ENCODE measurements around the gene TMEM272. TPM values are rescaled to one million over a fixed set of nuclear protein-coding genes. Genes with fewer than 3 reads are reported as not detected.

Gene TMEM272
- total and polyA plus RNA-seq, 9 of the 15 experiments (the other 6 are each of a cell fraction or from before 2014, with no cell fraction given), result 0.04 to 0.16 (median 0.06) TPM; not detected in 2

DNA sequence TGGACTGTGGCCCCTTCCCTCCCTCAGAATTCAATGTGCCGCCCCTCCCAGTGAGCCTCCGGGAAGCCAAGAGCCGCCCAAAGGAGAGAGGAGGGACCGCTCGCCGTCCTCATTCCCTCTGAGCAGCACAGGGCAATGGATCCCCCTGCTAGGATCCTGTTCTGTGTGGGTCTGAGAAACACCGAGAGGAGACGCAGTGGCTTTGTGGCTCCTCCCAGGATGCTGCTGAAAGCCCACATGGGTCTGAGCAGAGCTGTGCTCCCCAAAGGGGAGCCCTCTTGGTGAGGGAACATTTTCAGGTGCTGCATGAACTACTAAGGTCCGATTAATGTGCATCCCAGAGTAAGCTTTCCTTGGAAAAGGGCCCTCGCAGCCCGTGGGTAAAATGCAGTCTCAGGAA, 71.5 kb downstream of the TMEM272 start:
- ATAC-seq, result no peak

More for the DNA sequence above, 71.5 kb downstream of the TMEM272 start:
- H3K27me3 ChIP-seq (ENCODE audit: control insufficient read depth in 2 of 2, insufficient read depth in 2 of 2, low read length in 2 of 2), result peaks cover 0 to 14% of the 10 kb centered on the region in 2 experiments; a peak in 3 of 5 replicates
- H3K4me1 ChIP-seq (replicated peaks in 1 of 2; ENCODE audit: control insufficient read depth in 2 of 2, insufficient read depth in 2 of 2, low read length in 2 of 2), result peaks cover 0 to 3% of the 10 kb centered on the region in 2 experiments; a peak in 2 of 5 replicates
- CTCF ChIA-PET (ENCODE audit: low intra/inter-chr PET ratio), result no interaction called here
- H4K20me1 ChIP-seq (replicated peaks; ENCODE audit: control insufficient read depth, insufficient read depth, low read length), result no peaks in the 10 kb centered on the region
- H3K79me2 ChIP-seq (ENCODE audit: control insufficient read depth, insufficient read depth, low read length), result no peaks in the 10 kb centered on the region
- DNase-seq (ENCODE audit: extremely low read depth in 1 of 4, low spot score in 3 of 4), result no peak
- WGBS (ENCODE audit: insufficient coverage, low coverage, missing lambda C conversion rate), result 5% methylated on average over 3 of the region's 11 CpGs
- no peaks in the 10 kb centered on the region for H3K9me3 ChIP-seq (replicated peaks; ENCODE audit: control insufficient read depth, insufficient read depth, low read depth, low read length)
- in situ Hi-C loops (cut with MboI) (no loop called here), intact Hi-C loops (cut with micrococcal nuclease) (no loop called here)
- H3K9ac ChIP-seq (ENCODE audit: insufficient read depth in 1 of 2, low read depth in 2 of 2, low read length in 2 of 2), result no peak overlapping the region
- no peak overlapping the region for H2AFZ ChIP-seq (ENCODE audit: low read depth, low read length)
- BruUV-seq (replicated peaks), result no TSS peak
- POLR2A ChIA-PET, result no interaction called here
- H3K4me2 ChIP-seq (ENCODE audit: insufficient read depth, low read length), result no peak overlapping the region
- no peak overlapping the region for H3K27ac ChIP-seq (ENCODE audit: extremely low read depth, low read depth, low read length)
- H3K9me1 ChIP-seq (ENCODE audit: control insufficient read depth, insufficient read depth, low read length), result no peaks in the 10 kb centered on the region
- FAIRE-seq, result no peak
- H3K36me3 ChIP-seq (ENCODE audit: control insufficient read depth, insufficient read depth, low read length), result no peaks in the 10 kb centered on the region
- TF ChIP-seq ZNF121 (CRISPR knock-in tag; conservative IDR thresholded peaks at IDR 0.05), result no peak
- TF ChIP-seq ZKSCAN8 (CRISPR knock-in tag; IDR thresholded peaks at IDR 0.05), result no peak
- no peak for TF ChIP-seq ELF2 (CRISPR knock-in tag; IDR thresholded peaks at IDR 0.05)
- no peak for TF ChIP-seq BRF1 (IDR thresholded peaks at IDR 0.05; ENCODE audit: borderline replicate concordance, extremely low read depth, insufficient read length)
- no peak for TF ChIP-seq RBFOX2 (IDR thresholded peaks at IDR 0.05; ENCODE audit: low read depth, low read length)
- TF ChIP-seq ZNF436 (CRISPR knock-in tag; IDR thresholded peaks at IDR 0.05), result no peak
- TF ChIP-seq ZKSCAN3 (CRISPR knock-in tag; IDR thresholded peaks at IDR 0.05), result no peak
- no peak for TF ChIP-seq EHMT2 (IDR thresholded peaks at IDR 0.05)
- no peak for TF ChIP-seq ASH1L (IDR thresholded peaks at IDR 0.05; ENCODE audit: borderline replicate concordance, low read depth, partially characterized antibody)
- TF ChIP-seq ZNF75A (CRISPR knock-in tag; IDR thresholded peaks at IDR 0.05), result no peak
- TF ChIP-seq SUPT5H (IDR thresholded peaks at IDR 0.05), result no peak
- TF ChIP-seq, protein P1, sequence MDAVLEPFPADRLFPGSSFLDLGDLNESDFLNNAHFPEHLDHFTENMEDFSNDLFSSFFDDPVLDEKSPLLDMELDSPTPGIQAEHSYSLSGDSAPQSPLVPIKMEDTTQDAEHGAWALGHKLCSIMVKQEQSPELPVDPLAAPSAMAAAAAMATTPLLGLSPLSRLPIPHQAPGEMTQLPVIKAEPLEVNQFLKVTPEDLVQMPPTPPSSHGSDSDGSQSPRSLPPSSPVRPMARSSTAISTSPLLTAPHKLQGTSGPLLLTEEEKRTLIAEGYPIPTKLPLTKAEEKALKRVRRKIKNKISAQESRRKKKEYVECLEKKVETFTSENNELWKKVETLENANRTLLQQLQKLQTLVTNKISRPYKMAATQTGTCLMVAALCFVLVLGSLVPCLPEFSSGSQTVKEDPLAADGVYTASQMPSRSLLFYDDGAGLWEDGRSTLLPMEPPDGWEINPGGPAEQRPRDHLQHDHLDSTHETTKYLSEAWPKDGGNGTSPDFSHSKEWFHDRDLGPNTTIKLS (IDR thresholded peaks at IDR 0.05; ENCODE audit: borderline replicate concordance, low read depth), result no peak
- TF ChIP-seq ZNF507 (tag; conservative IDR thresholded peaks at IDR 0.05), result no peak
- TF ChIP-seq NFATC3 (IDR thresholded peaks at IDR 0.05), result no peak
- no peak for TF ChIP-seq EGR1 (conservative IDR thresholded peaks at IDR 0.05)
- TF ChIP-seq NUFIP1 (IDR thresholded peaks at IDR 0.05; ENCODE audit: partially characterized antibody), result no peak
- TF ChIP-seq NFYB (IDR thresholded peaks at IDR 0.05; ENCODE audit: extremely low read depth, insufficient read length), result no peak
- no peak overlapping the region for H3K4me3 ChIP-seq
